GM04503 (cell line): Measurements from ENCODE around the gene ZIK1.

ENCODE experiments used
- DNase-seq: peaks from one replicate; pipeline ENCODE4 v3.0.0-alpha.2; 2012; ENCODE audit warnings: low read depth

The ZIK1 gene

GRCh38 chr19:57583521-57584416 is at the start of gene ZIK1:
ZIK1 (plus strand) TSS chr19:57584145; CDS start chr19:57584357, 212 bp downstream.
- peak; percentile 70 for DNase-seq

DNA sequence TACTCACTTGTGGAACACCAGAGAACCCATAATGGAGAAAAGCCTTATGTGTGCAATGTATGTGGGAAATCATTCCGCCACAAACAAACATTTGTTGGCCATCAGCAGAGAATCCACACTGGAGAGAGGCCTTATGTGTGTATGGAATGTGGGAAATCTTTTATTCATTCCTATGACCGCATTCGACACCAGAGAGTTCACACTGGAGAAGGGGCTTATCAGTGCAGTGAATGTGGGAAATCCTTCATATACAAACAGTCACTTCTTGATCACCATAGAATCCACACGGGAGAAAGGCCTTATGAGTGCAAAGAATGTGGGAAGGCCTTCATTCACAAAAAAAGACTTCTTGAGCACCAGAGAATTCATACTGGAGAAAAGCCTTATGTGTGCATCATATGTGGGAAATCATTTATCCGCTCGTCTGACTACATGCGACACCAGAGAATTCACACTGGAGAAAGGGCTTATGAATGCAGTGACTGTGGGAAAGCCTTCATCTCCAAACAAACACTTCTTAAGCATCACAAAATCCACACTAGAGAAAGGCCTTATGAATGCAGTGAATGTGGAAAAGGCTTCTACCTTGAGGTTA is 45.9 kb upstream of the ZIK1 start:
- DNase-seq = no peak

- no peak for DNase-seq
Measured at GRCh38 chr19:57546513-57546912, 37.4 kb upstream of the ZIK1 start.

DNA sequence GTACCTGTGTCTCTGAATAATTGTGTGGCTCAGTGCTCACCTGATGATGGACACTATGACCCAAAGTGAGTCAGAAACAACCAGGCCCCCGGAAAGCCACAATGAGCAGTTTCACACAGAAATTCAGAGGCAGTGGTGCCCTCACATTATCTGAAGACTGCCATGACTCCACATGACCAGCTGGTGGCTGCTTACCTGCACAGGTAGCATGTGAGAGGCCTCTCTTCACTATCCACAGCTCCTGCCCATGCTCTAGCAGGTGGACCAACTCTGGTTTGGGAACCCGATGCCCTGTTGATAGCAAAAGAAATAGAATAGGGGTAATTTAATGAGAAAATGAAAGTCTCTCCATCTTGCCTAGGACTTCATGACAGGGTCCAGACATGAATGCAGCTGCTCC is 31.5 kb upstream of the ZIK1 start:
- DNase-seq = no peak

DNA sequence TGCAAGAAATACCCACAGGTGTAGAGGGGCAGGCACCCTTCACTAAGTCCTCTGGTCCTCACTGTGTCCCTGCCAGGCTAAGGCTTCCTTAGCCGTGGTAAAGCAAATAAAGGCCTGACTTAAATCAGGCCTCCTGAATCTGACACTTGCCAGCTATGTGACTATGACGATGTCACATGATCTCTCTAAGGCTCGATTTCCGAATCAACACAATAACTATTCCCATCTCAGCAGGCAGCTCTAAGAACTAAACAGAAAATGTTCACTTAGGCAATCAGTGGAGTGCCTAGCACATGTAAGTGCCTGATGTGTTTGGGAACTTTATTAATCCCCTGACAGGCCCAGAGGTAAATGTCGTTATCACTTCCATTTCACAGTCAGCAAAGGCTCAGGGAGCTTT is 26.3 kb upstream of the ZIK1 start:
- no peak for DNase-seq

- no peak for DNase-seq
Measured at GRCh38 chr19:57558525-57558924, 25.4 kb upstream of the ZIK1 start.

DNA sequence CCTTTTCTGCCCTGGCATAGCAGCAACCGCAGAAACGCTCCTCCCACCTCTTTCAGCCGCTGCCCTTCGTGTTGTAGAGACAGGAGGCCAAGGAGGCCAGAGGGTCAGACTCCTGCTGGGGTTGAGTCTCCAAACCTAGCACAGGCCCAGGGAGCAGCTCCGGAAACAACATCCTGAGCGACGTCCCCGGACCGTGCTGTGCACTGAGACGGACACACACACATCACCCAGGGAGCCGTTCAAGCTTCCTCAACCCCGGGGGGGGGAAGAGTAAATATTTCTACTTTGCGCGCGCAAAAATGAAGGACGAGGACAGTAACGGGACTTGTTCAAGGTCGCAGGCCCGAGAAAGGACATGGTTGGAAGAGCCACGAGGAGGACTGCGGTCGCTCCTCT is 24.9 kb upstream of the ZIK1 start:
- DNase-seq = no peak

GRCh38 chr19:57559404-57560025 is 24.4 kb upstream of the ZIK1 start, which contains the start of gene ZNF550:
ZNF550 (minus strand) TSS chr19:57559863; CDS start chr19:57559682, 181 bp downstream.
- peak; percentile 49 for DNase-seq

DNA sequence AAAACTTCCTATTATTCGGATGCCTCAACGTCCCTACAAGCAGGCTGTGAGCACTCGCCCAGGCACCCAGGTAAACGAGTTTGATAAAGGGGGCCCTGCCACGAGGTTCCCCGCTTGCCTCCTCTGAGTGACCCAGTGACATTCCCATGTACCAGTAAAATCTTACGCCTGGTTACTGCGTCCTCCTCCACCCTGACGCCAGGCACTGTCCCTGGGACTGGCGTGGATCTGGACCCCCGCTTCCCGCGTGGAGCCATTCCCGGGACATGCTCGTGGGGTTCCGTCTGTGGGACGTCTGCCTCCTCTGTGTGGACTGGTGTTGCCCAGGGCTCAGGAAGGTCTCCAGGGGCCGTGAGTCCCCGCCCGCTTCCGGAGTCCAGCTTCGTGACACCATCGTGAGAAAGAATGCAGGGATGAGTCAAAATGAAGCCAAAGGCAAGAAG is 23.9 kb upstream of the ZIK1 start:
- DNase-seq = peak; percentile 67

GRCh38 chr19:57563547-57563946 is 20.4 kb upstream of the ZIK1 start:
- DNase-seq = no peak

- DNase-seq = no peak
Measured at GRCh38 chr19:57566396-57567265, 17.3 kb upstream of the ZIK1 start.

- no peak for DNase-seq
Measured at GRCh38 chr19:57570707-57571106, 13.2 kb upstream of the ZIK1 start.

- no peak for DNase-seq
Measured at GRCh38 chr19:57572415-57572947, 11.5 kb upstream of the ZIK1 start.

DNA sequence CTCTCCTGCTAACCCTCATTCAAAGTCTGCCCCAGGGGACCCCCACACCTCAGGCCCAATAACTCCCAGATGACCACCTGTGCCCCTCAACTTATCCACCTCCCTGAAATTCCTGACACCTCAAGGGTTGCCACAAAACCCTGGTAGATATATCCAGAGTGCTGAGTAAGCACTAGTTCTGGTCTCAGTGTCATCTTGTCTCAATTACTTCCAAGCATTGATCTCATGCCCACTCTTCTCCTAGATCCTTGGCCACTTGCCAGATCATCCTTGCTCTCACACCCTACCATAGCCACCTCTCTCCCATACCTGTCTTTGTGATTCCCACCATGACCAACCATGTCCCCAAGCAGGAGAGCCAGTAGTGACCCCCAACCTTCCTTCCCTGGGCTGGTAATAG is 7.3 kb upstream of the ZIK1 start:
- no peak for DNase-seq

DNA sequence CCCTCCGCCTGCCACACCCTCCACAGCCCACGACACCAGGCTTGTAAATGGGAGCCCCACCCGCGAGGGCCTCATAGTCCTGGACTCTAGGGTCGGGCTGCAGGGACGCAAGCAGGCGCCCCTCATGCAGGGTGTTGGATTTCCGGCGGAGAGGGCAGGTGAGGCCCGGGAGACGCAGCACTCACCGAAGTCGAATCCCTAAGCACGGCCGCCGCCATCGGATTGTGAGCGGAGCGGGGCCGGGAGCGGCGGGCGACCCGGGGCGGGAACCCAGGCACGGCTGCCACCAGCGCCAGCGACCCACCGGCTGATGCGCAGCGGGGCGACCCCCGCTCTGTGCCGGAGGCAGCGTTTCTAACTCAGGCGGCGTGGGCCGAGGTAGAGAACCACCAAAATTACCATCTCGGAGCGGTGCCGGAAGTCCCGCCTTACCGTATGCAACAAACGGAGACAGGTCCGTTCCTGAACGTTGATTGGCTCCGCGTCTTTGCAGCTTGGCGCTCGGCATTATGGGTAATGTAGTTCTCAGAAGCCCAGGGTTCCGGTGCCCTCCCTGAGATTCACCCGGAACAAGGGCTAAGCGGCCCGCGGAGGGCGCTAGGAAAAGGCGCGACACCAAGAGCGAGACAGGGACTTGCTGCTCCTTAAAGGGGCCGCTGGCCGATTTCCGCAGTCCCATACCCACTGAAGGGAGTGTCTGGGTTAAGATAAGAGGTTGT is 5.3 kb upstream of the ZIK1 start, which contains the start of gene ZNF416:
Gene ZNF416 (minus strand): TSS at position 425 of the 719 bp plus-strand sequence. CDS start 207 bp downstream, at position 218.
- DNase-seq = peak; percentile 93

- DNase-seq = no peak
Measured at GRCh38 chr19:57583104-57583520, 833 bp upstream of the ZIK1 start.

DNA sequence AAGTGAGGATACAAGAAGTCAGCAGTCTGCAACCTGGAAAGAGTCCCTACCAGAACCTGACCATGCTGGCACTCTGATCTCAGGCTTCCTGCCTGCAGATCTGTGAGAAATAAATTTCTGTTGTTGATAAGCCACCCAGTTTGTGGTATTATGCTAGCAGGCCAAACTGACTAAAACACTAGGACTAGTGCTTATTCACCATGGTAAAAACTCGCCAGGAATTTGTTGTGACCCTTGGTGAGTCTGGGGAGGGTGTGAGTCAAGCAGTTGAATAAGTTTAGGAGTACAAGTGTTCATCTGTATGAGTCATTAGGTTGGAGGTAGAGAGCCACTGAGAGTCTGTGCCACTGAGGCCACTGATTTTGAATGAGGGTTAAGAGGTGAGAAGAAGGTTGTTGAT is 3.6 kb downstream of the ZIK1 start:
- peak; percentile 91 for DNase-seq

DNA sequence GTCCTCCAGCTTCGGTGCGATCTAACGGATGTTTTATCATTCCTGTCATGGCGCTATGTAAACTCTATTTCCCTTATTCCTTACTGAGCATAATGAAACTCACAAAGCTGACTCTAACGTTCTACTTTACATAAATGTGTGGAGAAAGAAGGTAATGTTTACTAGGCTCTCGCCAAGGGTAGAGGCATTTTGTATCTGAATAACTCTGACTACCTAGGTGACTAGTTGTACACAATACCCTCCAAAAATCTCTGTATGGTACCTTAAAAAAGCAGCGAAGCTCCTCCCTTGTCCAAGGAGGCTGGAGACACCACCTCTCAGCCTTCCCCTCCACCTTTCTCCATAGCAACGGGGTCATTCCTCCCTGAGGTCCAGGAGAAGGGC is 15.4 kb downstream of the ZIK1 start:
- no peak for DNase-seq

DNA sequence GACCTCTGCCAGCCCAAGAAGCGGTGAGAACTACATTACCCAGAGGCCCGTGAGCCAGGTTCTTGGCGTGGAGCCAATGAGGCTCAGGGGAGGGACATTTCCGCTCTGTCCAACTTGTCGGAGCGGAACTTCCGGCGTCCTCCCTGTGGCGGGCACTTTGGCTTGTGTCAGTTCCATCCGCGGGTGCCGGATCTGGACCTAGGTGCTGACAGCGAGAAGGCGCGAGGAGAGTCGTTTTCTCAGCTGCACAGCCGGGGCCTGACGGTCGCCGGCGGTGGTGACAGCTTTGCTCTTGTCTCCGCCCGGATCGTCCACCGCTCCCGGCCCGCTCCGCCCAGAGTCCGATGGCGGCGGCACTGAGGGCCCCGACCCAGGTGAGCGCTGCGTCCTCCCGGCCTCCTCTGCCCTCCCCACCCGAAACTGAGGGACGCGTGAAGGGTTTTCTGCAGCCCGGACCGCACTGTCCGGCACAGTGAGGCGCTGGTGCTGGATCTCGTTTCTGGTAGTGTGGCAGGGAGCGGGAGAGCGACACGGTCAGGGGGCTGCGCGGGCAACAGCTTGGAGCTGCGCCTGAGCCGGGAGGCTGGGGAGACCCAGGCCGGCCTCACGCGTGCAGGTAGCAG is 15.9 kb downstream of the ZIK1 start, which contains the start of gene ZNF530:
Gene ZNF530 (plus strand): TSS at position 125 of the 623 bp plus-strand sequence. CDS start 4,461 bp downstream, outside the sequence.
- DNase-seq = peak; percentile 52

DNA sequence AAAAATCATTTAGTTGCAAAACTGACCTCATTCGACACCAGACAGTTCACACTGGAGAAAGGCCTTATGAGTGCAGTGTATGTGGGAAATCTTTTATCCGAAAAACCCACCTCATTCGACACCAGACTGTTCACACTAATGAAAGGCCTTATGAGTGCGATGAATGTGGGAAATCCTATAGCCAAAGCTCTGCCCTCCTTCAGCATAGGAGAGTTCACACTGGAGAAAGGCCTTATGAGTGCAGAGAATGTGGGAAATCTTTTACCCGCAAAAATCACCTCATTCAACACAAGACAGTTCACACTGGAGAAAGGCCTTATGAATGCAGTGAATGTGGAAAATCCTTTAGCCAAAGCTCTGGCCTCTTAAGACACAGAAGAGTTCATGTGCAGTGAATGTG is 23.0 kb downstream of the ZIK1 start:
- no peak for DNase-seq
